Limb (tissue), 2 donors: Measurements from ENCODE around the gene ALDH1L2.

Source experiments
- DNase-seq, 2 donors: peaks; one replicate each; pipeline ENCODE4 v3.0.0-alpha.2; 2016; ENCODE audit errors: extremely low spot score in 2 of 2

ALDH1L2 gene

GRCh38 chr12:105033851-105034250, 50.4 kb downstream of the ALDH1L2 start:
- DNase-seq, result no peak

- no peak for DNase-seq
Observed at GRCh38 chr12:105032703-105033357, 51.4 kb downstream of the ALDH1L2 start.

- no peak for DNase-seq
Observed at GRCh38 chr12:105030820-105031807, 53.1 kb downstream of the ALDH1L2 start.

GRCh38 chr12:105026411-105026810, 57.8 kb downstream of the ALDH1L2 start:
- peak in 1 of 2 donors; percentile 29 for DNase-seq

GRCh38 chr12:105025890-105026289, 58.4 kb downstream of the ALDH1L2 start:
- peak; percentile 72 to 82 for DNase-seq

GRCh38 chr12:105024928-105025327, 59.3 kb downstream of the ALDH1L2 start:
- DNase-seq, result no peak

- no peak for DNase-seq
Observed at GRCh38 chr12:105020241-105020962, 63.9 kb downstream of the ALDH1L2 start.

- peak in 1 of 2 donors; percentile 22 for DNase-seq
Observed at GRCh38 chr12:105018776-105019175, 65.5 kb downstream of the ALDH1L2 start.

GRCh38 chr12:105018012-105018411, 66.2 kb downstream of the ALDH1L2 start:
- DNase-seq, result no peak

- DNase-seq, result no peak
Observed at GRCh38 chr12:105015543-105015942, 68.7 kb downstream of the ALDH1L2 start.

- no peak for DNase-seq
Observed at GRCh38 chr12:105014603-105015002, 69.7 kb downstream of the ALDH1L2 start.

GRCh38 chr12:105013892-105014291, 70.4 kb downstream of the ALDH1L2 start:
- no peak for DNase-seq

GRCh38 chr12:105001476-105001875, 82.8 kb downstream of the ALDH1L2 start:
- no peak for DNase-seq

GRCh38 chr12:104999347-104999685, 84.9 kb downstream of the ALDH1L2 start:
- no peak for DNase-seq

- peak in 1 of 2 donors; percentile 57 for DNase-seq
Observed at GRCh38 chr12:104998423-104999346, 85.6 kb downstream of the ALDH1L2 start.

GRCh38 chr12:104997541-104997940, 86.7 kb downstream of the ALDH1L2 start:
- DNase-seq, result no peak

GRCh38 chr12:104994336-104994735, 89.9 kb downstream of the ALDH1L2 start:
- DNase-seq, result no peak

GRCh38 chr12:104991565-104992128, 92.6 kb downstream of the ALDH1L2 start:
- no peak for DNase-seq

- no peak for DNase-seq
Observed at GRCh38 chr12:104990950-104991349, 93.3 kb downstream of the ALDH1L2 start.
